Stimulated activated CD8-positive, alpha-beta memory T cell treated with anti-CD3 and anti-CD28 coated beads, Interleukin-4, amount 100 ng/mL, for 4 hours (primary cell): ENCODE results near the gene CCT6B.

ENCODE experiments used
- DNase-seq, 2 donors: peaks; one replicate each; pipeline ENCODE4 v3.0.0-alpha.2; 2020; ENCODE audit warnings: low read depth in 2 of 2, low spot score in 1 of 2

The CCT6B gene

GRCh38 chr17:34886831-34887230 is 74.4 kb downstream of the CCT6B start:
- DNase-seq, result no peak

- no peak for DNase-seq
Observed at GRCh38 chr17:34885076-34885475, 76.2 kb downstream of the CCT6B start.

GRCh38 chr17:34884597-34884996 is 76.7 kb downstream of the CCT6B start:
- DNase-seq, result no peak

- DNase-seq, result no peak
Observed at GRCh38 chr17:34883106-34884000, 77.9 kb downstream of the CCT6B start.

- no peak for DNase-seq
Observed at GRCh38 chr17:34879146-34879545, 82.1 kb downstream of the CCT6B start.
